GM23248 (cell line): ENCODE data around the gene CD59.

Experiments used
- EZH2 ChIP-seq: fragments of 200-600 bp; sonication (generic); IDR thresholded peaks from 2 replicates; pipeline ENCODE4 v1.6.1; 2018; ENCODE audit warnings: antibody characterized with exemption, mild to moderate bottlenecking; ENCODE audit not compliant: insufficient read depth, poor library complexity, severe bottlenecking
- EZH2phosphoT487 ChIP-seq: fragments of 200-600 bp; sonication (generic); IDR thresholded peaks from 2 replicates; pipeline ENCODE4 v1.6.1; 2018; ENCODE audit warnings: antibody characterized with exemption, moderate library complexity, mild to moderate bottlenecking, low read depth; ENCODE audit not compliant: insufficient read depth

DNA sequence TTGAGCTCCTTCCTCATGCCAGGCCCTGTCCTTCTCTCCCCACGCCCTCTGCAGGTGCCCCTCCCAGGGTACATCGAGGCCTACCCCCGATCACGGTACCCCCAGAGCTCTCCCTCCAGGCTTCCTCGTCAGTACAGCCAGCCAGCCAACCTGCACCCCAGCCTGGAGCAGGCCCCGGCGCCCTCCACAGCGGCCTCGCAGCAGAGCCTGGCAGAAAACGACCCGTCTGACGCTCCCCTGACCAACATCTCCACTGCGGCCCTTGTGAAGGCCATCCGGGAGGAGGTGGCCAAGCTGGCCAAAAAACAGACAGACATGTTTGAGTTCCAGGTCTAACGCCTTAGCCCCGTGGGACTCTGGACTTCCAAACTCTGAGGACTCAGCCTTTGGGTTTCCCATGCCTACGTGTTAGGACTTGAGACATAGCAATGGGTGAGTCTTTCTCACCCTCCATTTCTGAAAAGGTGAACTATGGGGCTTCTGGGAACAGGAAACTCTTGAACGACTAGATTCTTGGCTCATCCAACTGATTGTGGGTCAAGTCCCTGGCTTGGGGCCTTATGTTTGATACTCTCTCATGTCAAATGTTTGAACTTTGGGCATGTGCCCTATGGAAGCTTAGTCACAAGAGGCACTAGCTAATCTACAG, 68.3 kb downstream of the CD59 start:
- no peak for TF ChIP-seq EZH2
- TF ChIP-seq EZH2phosphoT487 = no peak
